Panc1 (cell line): ENCODE measurements around the gene TMEM14C. TPM values are rescaled to one million over a fixed set of nuclear protein-coding genes. Genes with fewer than 3 reads are reported as not detected.

Experiments
- ATAC-seq: fragments of 200-7000 bp; cut with Tn5 transposase; 2 replicates; pipeline ENCODE4 v1.9.1; 2020; ENCODE audit warnings: mild to moderate bottlenecking, moderate library complexity
- BruUV-seq: library from RNA; stranded (reverse); fragments of 400-500 nt; replicated peaks from 2 replicates; lab custom pipeline; 2021; lab: Mats Ljungman, UMichigan
- CTCF ChIA-PET: fragments of 300-600 bp; sonication (Branson Sonifier 250); formaldehyde crosslinking; loops from one replicate; lab custom pipeline; 2022; ENCODE audit warnings: antibody characterized with exemption; lab: Charles Lee
- POLR2A ChIA-PET: fragments of 300-600 bp; sonication (Branson Sonifier 250); formaldehyde crosslinking; loops from one replicate; lab custom pipeline; 2022; ENCODE audit warnings: antibody characterized with exemption; lab: Charles Lee
- DNase-seq: peaks from one replicate; pipeline ENCODE4 v3.0.0-alpha.2; 2010; ENCODE audit warnings: low read depth, low spot score
- H3K27ac ChIP-seq: 2 replicates; pipeline ENCODE4 v1.5.1; 2011; ENCODE audit warnings: mild to moderate bottlenecking, low read length, inconsistent platforms
- H3K27me3 ChIP-seq: fragments of 200-500 bp; sonication (Bioruptor generic); 2 replicates; pipeline ENCODE4 v1.6.0; 2014; ENCODE audit warnings: low read length, inconsistent platforms; ENCODE audit not compliant: control insufficient read depth, insufficient read depth
- H3K36me3 ChIP-seq: fragments of 200-500 bp; sonication (Bioruptor generic); 2 replicates; pipeline ENCODE4 v1.5.1; 2014; ENCODE audit warnings: inconsistent platforms, mild to moderate bottlenecking, low read length, moderate library complexity; ENCODE audit not compliant: control insufficient read depth, insufficient read depth
- H3K4me1 ChIP-seq: 2 replicates; pipeline ENCODE4 v1.5.1; 2011; ENCODE audit warnings: inconsistent platforms, mild to moderate bottlenecking, low read length, moderate library complexity; ENCODE audit not compliant: control insufficient read depth, insufficient read depth
- H3K4me3 ChIP-seq, 2 experiments: 2 replicates each; pipeline ENCODE4 v1.5.1; 2011 to 2012; ENCODE audit warnings: low read depth in 2 of 2, low read length in 2 of 2, mild to moderate bottlenecking in 2 of 2, inconsistent platforms in 1 of 2, moderate library complexity in 1 of 2
- H3K9me3 ChIP-seq: fragments of 200-500 bp; sonication (Bioruptor generic); 2 replicates; pipeline ENCODE4 v1.5.1; 2014; ENCODE audit warnings: low read depth, mild to moderate bottlenecking, inconsistent platforms, low read length, moderate library complexity; ENCODE audit not compliant: control insufficient read depth, insufficient read depth
- POLR2AphosphoS5 ChIP-seq: IDR thresholded peaks from 2 replicates; pipeline ENCODE4 v1.6.1; 2012; ENCODE audit warnings: mild to moderate bottlenecking, low read depth, low read length, moderate library complexity
- SIN3A ChIP-seq: IDR thresholded peaks from 2 replicates; pipeline ENCODE4 v1.6.1; 2012; ENCODE audit warnings: low read depth, mild to moderate bottlenecking, low read length, moderate library complexity, borderline replicate concordance; ENCODE audit not compliant: insufficient read depth
- TCF7L2 ChIP-seq: IDR thresholded peaks from 2 replicates; pipeline ENCODE4 v1.6.1; 2011; ENCODE audit warnings: mild to moderate bottlenecking, low read depth, low read length, inconsistent platforms
- in situ Hi-C: cut with HindIII; loops from 2 replicates; pipeline ENCODE4 v1.10.0; 2016; ENCODE audit warnings: low sequenced_read_pairs, low pct_unique_long_range_greater_than_20kb
- intact Hi-C: fragments of 100-400 bp; cut with micrococcal nuclease; formaldehyde crosslinking; loops from one replicate; pipeline ENCODE4 v1.10.0; 2022; ENCODE audit not compliant: unreplicated experiment
- total RNA-seq: library from RNA; stranded (reverse); gene quantifications from one replicate; pipeline ENCODE4 v1.2.1, GENCODE V29; 2021; ENCODE audit not compliant: unreplicated experiment
- TF ChIP-seq, protein P1 (sequence below): fragments of 450-650 bp; IDR thresholded peaks from 2 replicates; pipeline ENCODE4 v1.5.1; 2017; ENCODE audit warnings: mild to moderate bottlenecking
- TF ChIP-seq, protein P2 (sequence below), 2 experiments: IDR thresholded peaks; 2 replicates each; pipeline ENCODE4 v1.6.1; 2011 to 2012; ENCODE audit warnings: low read depth in 2 of 2, control low read depth in 1 of 2, low read length in 1 of 2, mild to moderate bottlenecking in 1 of 2, moderate library complexity in 1 of 2; ENCODE audit not compliant: insufficient read depth in 1 of 2

TMEM14C gene
- total RNA-seq, 1 experiment from 2014 or later, result 159 TPM

DNA sequence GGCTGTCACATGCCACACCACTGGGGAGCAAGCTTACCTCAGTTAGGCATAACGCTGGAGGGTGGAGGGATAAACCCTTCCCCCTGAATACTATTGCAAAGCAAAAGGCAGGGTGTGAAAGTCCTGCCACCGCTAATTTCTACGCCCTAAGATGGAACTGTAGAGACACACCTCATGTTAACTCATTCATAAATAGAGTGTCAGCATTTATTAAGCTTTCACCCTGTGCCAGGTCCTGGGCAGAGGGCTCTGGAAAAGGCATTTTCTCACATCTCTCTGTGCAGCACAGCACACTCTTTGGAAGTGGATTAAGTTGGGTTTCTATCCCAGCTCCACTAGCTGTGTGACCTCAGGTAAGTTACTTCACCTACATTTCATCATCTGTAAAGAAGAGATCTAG lies 46.5 kb downstream of the TMEM14C start:
- no peaks in the 10 kb centered on the region for H3K4me1 ChIP-seq
- in situ Hi-C loops (no loop called here), intact Hi-C loops (no loop called here)
- H3K9me3 ChIP-seq, result no peaks in the 10 kb centered on the region
- no peaks in the 10 kb centered on the region for H3K27me3 ChIP-seq
- DNase-seq (no peak), ATAC-seq (no peak)
- 0 out of 2 replicates have a peak, but pooled peaks cover 6% of the 10 kb centered on the region for H3K36me3 ChIP-seq
- ChIA-PET CTCF (no interaction called here), POLR2A (no interaction called here)
- no peak overlapping the region for H3K4me3 ChIP-seq
- TF ChIP-seq TCF7L2 (no peak), SIN3A (no peak), POLR2AphosphoS5 (no peak)
- TF ChIP-seq, protein P1, sequence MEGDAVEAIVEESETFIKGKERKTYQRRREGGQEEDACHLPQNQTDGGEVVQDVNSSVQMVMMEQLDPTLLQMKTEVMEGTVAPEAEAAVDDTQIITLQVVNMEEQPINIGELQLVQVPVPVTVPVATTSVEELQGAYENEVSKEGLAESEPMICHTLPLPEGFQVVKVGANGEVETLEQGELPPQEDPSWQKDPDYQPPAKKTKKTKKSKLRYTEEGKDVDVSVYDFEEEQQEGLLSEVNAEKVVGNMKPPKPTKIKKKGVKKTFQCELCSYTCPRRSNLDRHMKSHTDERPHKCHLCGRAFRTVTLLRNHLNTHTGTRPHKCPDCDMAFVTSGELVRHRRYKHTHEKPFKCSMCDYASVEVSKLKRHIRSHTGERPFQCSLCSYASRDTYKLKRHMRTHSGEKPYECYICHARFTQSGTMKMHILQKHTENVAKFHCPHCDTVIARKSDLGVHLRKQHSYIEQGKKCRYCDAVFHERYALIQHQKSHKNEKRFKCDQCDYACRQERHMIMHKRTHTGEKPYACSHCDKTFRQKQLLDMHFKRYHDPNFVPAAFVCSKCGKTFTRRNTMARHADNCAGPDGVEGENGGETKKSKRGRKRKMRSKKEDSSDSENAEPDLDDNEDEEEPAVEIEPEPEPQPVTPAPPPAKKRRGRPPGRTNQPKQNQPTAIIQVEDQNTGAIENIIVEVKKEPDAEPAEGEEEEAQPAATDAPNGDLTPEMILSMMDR, result no peak
- TF ChIP-seq, protein P2, sequence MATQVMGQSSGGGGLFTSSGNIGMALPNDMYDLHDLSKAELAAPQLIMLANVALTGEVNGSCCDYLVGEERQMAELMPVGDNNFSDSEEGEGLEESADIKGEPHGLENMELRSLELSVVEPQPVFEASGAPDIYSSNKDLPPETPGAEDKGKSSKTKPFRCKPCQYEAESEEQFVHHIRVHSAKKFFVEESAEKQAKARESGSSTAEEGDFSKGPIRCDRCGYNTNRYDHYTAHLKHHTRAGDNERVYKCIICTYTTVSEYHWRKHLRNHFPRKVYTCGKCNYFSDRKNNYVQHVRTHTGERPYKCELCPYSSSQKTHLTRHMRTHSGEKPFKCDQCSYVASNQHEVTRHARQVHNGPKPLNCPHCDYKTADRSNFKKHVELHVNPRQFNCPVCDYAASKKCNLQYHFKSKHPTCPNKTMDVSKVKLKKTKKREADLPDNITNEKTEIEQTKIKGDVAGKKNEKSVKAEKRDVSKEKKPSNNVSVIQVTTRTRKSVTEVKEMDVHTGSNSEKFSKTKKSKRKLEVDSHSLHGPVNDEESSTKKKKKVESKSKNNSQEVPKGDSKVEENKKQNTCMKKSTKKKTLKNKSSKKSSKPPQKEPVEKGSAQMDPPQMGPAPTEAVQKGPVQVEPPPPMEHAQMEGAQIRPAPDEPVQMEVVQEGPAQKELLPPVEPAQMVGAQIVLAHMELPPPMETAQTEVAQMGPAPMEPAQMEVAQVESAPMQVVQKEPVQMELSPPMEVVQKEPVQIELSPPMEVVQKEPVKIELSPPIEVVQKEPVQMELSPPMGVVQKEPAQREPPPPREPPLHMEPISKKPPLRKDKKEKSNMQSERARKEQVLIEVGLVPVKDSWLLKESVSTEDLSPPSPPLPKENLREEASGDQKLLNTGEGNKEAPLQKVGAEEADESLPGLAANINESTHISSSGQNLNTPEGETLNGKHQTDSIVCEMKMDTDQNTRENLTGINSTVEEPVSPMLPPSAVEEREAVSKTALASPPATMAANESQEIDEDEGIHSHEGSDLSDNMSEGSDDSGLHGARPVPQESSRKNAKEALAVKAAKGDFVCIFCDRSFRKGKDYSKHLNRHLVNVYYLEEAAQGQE (IDR thresholded peaks at IDR 0.05; ENCODE audit: insufficient read depth in 1 of 2, low read depth in 2 of 2, low read length in 1 of 2), result no peak
- no peak overlapping the region for H3K27ac ChIP-seq
- BruUV-seq, result no TSS peak

DNA sequence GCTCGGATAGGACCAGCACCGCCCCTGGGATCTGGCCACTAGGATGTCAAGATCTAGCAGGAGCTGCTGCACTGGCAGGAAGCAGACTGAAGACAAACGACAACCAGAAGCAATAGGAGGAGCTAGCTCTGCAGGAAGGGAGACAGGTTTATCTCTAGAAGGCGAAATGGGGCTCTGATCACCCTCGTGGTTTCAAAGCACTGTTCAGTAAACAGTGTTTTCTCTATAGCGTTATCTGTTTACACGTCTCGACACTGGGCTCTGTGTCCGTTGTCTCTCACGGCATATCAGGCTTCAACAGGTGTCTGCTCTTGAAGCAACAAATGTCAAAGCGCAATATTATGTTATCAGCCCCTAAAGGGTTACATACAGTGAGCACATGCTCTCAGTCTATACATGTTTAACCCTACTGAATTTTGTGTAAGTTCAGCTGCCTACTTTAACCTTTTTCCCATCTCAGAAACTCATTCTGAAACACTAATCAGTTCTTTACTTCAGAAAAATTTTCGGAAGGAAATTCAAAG lies 48.6 kb downstream of the TMEM14C start:
- Histone ChIP-seq H3K9me3 (no peaks in the 10 kb centered on the region), H3K4me3 (no peak overlapping the region), H3K36me3 (peaks cover 8% of the 10 kb centered on the region; the same call in 1 of the 2 replicates), H3K27me3 (no peaks in the 10 kb centered on the region), H3K4me1 (no peaks in the 10 kb centered on the region), H3K27ac (no peak overlapping the region)
- in situ Hi-C loops, result no loop called here
- TF ChIP-seq, protein P1, result no peak
- TF ChIP-seq SIN3A (no peak), POLR2AphosphoS5 (no peak), TCF7L2 (no peak)
- TF ChIP-seq, protein P2 (IDR thresholded peaks at IDR 0.05; ENCODE audit: insufficient read depth in 1 of 2, low read depth in 2 of 2, low read length in 1 of 2), result no peak
- intact Hi-C loops, result no loop called here
- no peak for DNase-seq
- ATAC-seq, result peak; percentile 42; the same call in 1 of the 2 replicates
- POLR2A ChIA-PET, result no interaction called here
- no TSS peak for BruUV-seq
- CTCF ChIA-PET, result no interaction called here
